K562 (cell line): ENCODE measurements around the gene TPPP. TPM values are rescaled to one million over a fixed set of nuclear protein-coding genes. Genes with fewer than 3 reads are reported as not detected.

Experiments used
- ATAC-seq: fragments of 200-7000 bp; cut with Tn5 transposase; 3 replicates; pipeline ENCODE4 v1.9.1; 2020; ENCODE audit warnings: moderate library complexity
- BruUV-seq: library from RNA; stranded (reverse); fragments of 400-500 nt; replicated peaks from 2 replicates; lab custom pipeline; 2021; lab: Mats Ljungman, UMichigan
- CTCF ChIA-PET: fragments of 300-600 bp; formaldehyde crosslinking; extraction: SDS; loops from one replicate; lab custom pipeline; 2021; ENCODE audit warnings: low intra/inter-chr PET ratio; lab: Yijun Ruan, JAX
- POLR2A ChIA-PET: fragments of 300-600, 350-650 bp; sonication (Branson Sonifier 250); formaldehyde crosslinking; extraction: SDS; loops from one replicate; lab custom pipeline; 2021; ENCODE audit warnings: antibody characterized with exemption, inconsistent platforms; lab: Yijun Ruan, JAX
- DNase-seq, 4 experiments: peaks; one replicate each; pipeline versions ENCODE4 v3.0.0 to v3.0.0-alpha.2; 2011 to 2018; ENCODE audit warnings: low spot score in 3 of 4, mixed read lengths in 3 of 4; ENCODE audit errors: extremely low read depth in 1 of 4
- FAIRE-seq: peaks from 2 replicates; lab custom pipeline; 2011; peaks lifted over from hg19 to GRCh38; lab: Jason Lieb, UNC
- H2AFZ ChIP-seq: 2 replicates; pipeline ENCODE4 v1.6.0; 2011; ENCODE audit warnings: low read depth, low read length, control low read depth, inconsistent platforms
- H3K27ac ChIP-seq: fragments of 200-600 bp; 3 replicates; pipeline ENCODE4 v1.8.0; 2011; ENCODE audit warnings: low read depth, mild to moderate bottlenecking, control low read depth, inconsistent platforms, low read length, moderate library complexity, mixed read lengths; ENCODE audit errors: extremely low read depth
- H3K27me3 ChIP-seq, 2 experiments: fragments of 300-600 bp in 1 of 2; 2 replicates in 1 of 2; 3 replicates in 1 of 2; pipeline versions ENCODE4 v1.6.0 to v1.8.0; 2011; ENCODE audit warnings: inconsistent platforms in 2 of 2, low read length in 2 of 2, mild to moderate bottlenecking in 1 of 2, mixed read lengths in 1 of 2, moderate library complexity in 1 of 2; ENCODE audit not compliant: control insufficient read depth in 2 of 2, insufficient read depth in 2 of 2
- H3K36me3 ChIP-seq: fragments of 300-600 bp; 3 replicates; pipeline ENCODE4 v1.8.0; 2011; ENCODE audit warnings: mild to moderate bottlenecking, low read length, inconsistent platforms; ENCODE audit not compliant: control insufficient read depth, insufficient read depth
- H3K4me1 ChIP-seq, 2 experiments: fragments of 200-600 bp in 1 of 2; replicated peaks in 1 of 2; 2 replicates in 1 of 2; 3 replicates in 1 of 2; pipeline versions ENCODE4 v1.5.1 to v1.8.0; 2011; ENCODE audit warnings: inconsistent platforms in 2 of 2, low read length in 2 of 2, mild to moderate bottlenecking in 1 of 2, mixed read lengths in 1 of 2, moderate library complexity in 1 of 2; ENCODE audit not compliant: control insufficient read depth in 2 of 2, insufficient read depth in 2 of 2
- H3K4me2 ChIP-seq: 2 replicates; pipeline ENCODE4 v1.6.1; 2011; ENCODE audit warnings: low read length, control low read depth, inconsistent platforms, mixed read lengths; ENCODE audit not compliant: insufficient read depth
- H3K4me3 ChIP-seq: fragments of 200-600 bp; sonication (generic), shearing (Covaris generic); 2 replicates; pipeline ENCODE4 v1.5.1; 2016; ENCODE audit warnings: control low read depth, inconsistent platforms
- H3K79me2 ChIP-seq: fragments of 200-600 bp; 3 replicates; pipeline ENCODE4 v1.8.0; 2011; ENCODE audit warnings: low read length, inconsistent platforms; ENCODE audit not compliant: control insufficient read depth, insufficient read depth
- H3K9ac ChIP-seq, 2 experiments: 2 replicates each; pipeline versions ENCODE4 v1.6.0 to v1.6.1; 2011; ENCODE audit warnings: low read depth in 2 of 2, low read length in 2 of 2, control low read depth in 1 of 2, inconsistent platforms in 1 of 2, mild to moderate bottlenecking in 1 of 2, mixed read lengths in 1 of 2; ENCODE audit not compliant: insufficient read depth in 1 of 2
- H3K9me1 ChIP-seq: one replicate; pipeline ENCODE4 v1.6.0; 2011; ENCODE audit warnings: inconsistent platforms, mild to moderate bottlenecking, low read length, moderate library complexity; ENCODE audit not compliant: control insufficient read depth, insufficient read depth
- H3K9me3 ChIP-seq: replicated peaks from 2 replicates; pipeline ENCODE4 v1.5.1; 2011; ENCODE audit warnings: low read depth, low read length, inconsistent platforms; ENCODE audit not compliant: control insufficient read depth, insufficient read depth
- H4K20me1 ChIP-seq: replicated peaks from 2 replicates; pipeline ENCODE4 v1.6.1; 2011; ENCODE audit warnings: low read length, inconsistent platforms, mixed read lengths; ENCODE audit not compliant: control insufficient read depth, insufficient read depth
- NR2C1 ChIP-seq, 2 experiments: fragments of 450-650 bp; IDR thresholded peaks; 2 replicates each; pipeline ENCODE4 v1.6.1; 2017; ENCODE audit warnings: mild to moderate bottlenecking in 2 of 2, antibody characterized with exemption in 1 of 2, inconsistent platforms in 1 of 2, missing compliant biosample characterization in 1 of 2, missing genetic modification characterization in 1 of 2
- NR2C2 ChIP-seq, 2 experiments: fragments of 200-800 bp in 1 of 2; sonication (Bioruptor generic) in 1 of 2; sonication (generic) in 1 of 2; formaldehyde crosslinking in 1 of 2; IDR thresholded peaks; 2 replicates each; pipeline versions ENCODE4 v1.6.1 to v1.8.0; 2016 to 2022; ENCODE audit warnings: mild to moderate bottlenecking in 1 of 2, missing compliant biosample characterization in 1 of 2, missing genetic modification characterization in 1 of 2, missing genetic modification reagents in 1 of 2
- POLR2G ChIP-seq: fragments of 200-400 bp; formaldehyde crosslinking; IDR thresholded peaks from 2 replicates; pipeline ENCODE4 v1.6.1; 2017; ENCODE audit warnings: low read depth, mild to moderate bottlenecking, antibody characterized with exemption, low read length, moderate library complexity
- WGBS: fragments of 100-300 bp; shearing (Covaris generic); methylation state at CpG from one replicate; pipeline ENCODE4 v1.1.6; 2016; ENCODE audit warnings: low coverage, mixed read lengths; ENCODE audit not compliant: insufficient coverage; ENCODE audit errors: missing lambda C conversion rate; 5-methylcytosine and 5-hydroxymethylcytosine counted together
- in situ Hi-C: fragments of 300-500 bp; cut with MboI; formaldehyde crosslinking; loops from 4 replicates; pipeline ENCODE4 v1.15.0; 2018; ENCODE audit warnings: inconsistent platforms, mixed read lengths
- intact Hi-C: fragments of 100-400 bp; cut with micrococcal nuclease; formaldehyde crosslinking; loops from 2 replicates; pipeline ENCODE4 v1.14.2; 2022
- polyA plus RNA-seq, 8 experiments: library from polyadenylated mRNA; depleted of rRNA in 4 of 8; stranded (reverse) in 5 of 8; unstranded in 3 of 8; fragments of >200 nt; fragmentation: Nextera tagmentation in 2 of 8; fragmentation: Illumina TruSeq in 1 of 8; extraction: Ambion mirVana in 2 of 8; extraction: Trizol in 1 of 8; gene quantifications; 2 replicates each; pipeline versions ENCODE4 v1.2.1 to v1.2.3, GENCODE V29; 2011 to 2014; ENCODE audit warnings: inconsistent platforms in 1 of 8, missing spikeins in 1 of 8
- total RNA-seq, 7 experiments: library from RNA; depleted of rRNA in 6 of 7; stranded (reverse); fragments of >200 nt in 6 of 7; fragmentation: Illumina TruSeq in 2 of 7; extraction: Trizol in 2 of 7; gene quantifications; 2 replicates each; pipeline versions ENCODE4 v1.2.1 to v1.2.3, GENCODE V29; 2011 to 2021; ENCODE audit warnings: low replicate concordance in 1 of 7

TPPP gene
- total and polyA plus RNA-seq, 9 of the 15 experiments (the other 6 are each of a cell fraction or from before 2014, with no cell fraction given), result 0.01 to 0.07 (median 0.03) TPM; not detected in 6

DNA sequence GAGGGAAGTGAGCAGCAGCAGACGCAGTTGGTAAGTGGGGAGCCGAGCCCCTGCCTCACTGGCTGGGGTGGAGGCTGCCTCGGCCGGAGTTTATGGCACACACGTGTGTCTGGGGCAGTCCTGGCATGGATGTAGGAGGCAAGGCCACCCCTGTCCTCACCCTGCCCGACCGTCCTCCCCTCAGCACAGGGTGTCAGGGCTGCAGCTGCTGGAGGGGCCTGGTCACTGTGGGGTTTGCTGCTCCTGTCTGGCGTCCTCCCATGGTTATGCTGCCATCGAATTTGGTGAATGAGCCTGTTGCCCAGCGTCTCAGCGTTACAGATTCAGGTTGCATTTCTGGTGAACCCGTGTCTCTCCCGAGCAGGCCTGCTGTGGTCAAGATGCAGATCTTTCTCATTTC, 48.6 kb downstream of the TPPP start:
- H3K4me3 ChIP-seq, result no peak overlapping the region
- no peak overlapping the region for H3K4me2 ChIP-seq
- H3K4me1 ChIP-seq, result peaks cover 0 to 3% of the 10 kb centered on the region in 2 experiments; a peak in 1 of 5 replicates
- TF ChIP-seq POLR2G, result peak; percentile 51; the same call in 1 of the 2 replicates
- TF ChIP-seq NR2C2 (CRISPR knock-in tag; IDR thresholded peaks at IDR 0.05), result no peak
- TF ChIP-seq NR2C2 (tag; IDR thresholded peaks at IDR 0.05), result no peak
- TF ChIP-seq, all 486 proteins: peak for 1
- FAIRE-seq (no peak), DNase-seq (no peak), ATAC-seq (no peak)
- intact Hi-C loops (no loop called here), in situ Hi-C loops (no loop called here)
- Histone ChIP-seq H3K79me2 (peaks cover 6% of the 10 kb centered on the region; the same call in 1 of the 3 replicates), H4K20me1 (no peaks in the 10 kb centered on the region; the same call in 1 of the 2 replicates), H3K27ac (no peak overlapping the region), H3K9me3 (peaks cover 20% of the 10 kb centered on the region), H2AFZ (no peak overlapping the region), H3K9ac (no peak overlapping the region), H3K36me3 (peaks cover 92% of the 10 kb centered on the region), H3K9me1 (no peaks in the 10 kb centered on the region), H3K27me3 (no peaks in the 10 kb centered on the region)
- CTCF ChIA-PET, result no interaction called here
- BruUV-seq, result no TSS peak
- 96% methylated on average over 13 of the region's 13 CpGs for WGBS
- POLR2A ChIA-PET, result no interaction called here

DNA sequence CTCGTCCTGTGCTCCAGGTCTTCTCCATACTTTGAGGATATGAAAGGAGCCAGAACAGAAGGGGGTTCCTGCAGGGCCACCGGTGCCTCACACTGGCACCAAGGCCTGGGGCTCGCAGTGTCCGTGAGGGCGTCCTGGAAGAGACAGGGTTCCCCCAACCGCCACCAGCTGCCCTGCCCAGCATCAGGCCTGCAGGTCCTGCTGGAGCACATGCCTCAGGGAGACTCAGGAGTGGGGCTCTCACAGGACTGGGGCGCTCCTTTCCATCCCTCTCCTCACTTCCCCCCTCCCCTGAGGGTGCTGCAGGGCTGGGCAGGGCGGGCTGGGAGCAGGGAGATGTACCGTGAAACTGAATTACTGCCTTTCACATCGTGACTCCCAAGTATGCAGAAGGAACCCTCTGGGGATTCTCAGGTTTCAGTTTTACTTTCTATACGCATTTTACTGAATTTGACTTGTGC, 49.3 kb downstream of the TPPP start:
- no peak overlapping the region for H3K4me2 ChIP-seq
- no peak for FAIRE-seq
- ChIA-PET CTCF (no interaction called here), POLR2A (interaction anchor here (0.7 to 1.5 kb wide), 3 partner anchors 9 to 345 kb away, joined by 3 to 6 read pairs (median 4); no protein-coding TSS in a partner anchor)
- BruUV-seq, result no TSS peak
- H3K9me3 ChIP-seq, result peaks cover 17% of the 10 kb centered on the region
- H4K20me1 ChIP-seq, result no peaks in the 10 kb centered on the region; the same call in 1 of the 2 replicates
- in situ Hi-C loops (no loop called here), intact Hi-C loops (no loop called here)
- H3K4me3 ChIP-seq, result no peak overlapping the region
- H3K27ac ChIP-seq, result no peak overlapping the region
- H3K9ac ChIP-seq, result no peak overlapping the region
- no peak for DNase-seq
- peaks cover 96% of the 10 kb centered on the region for H3K36me3 ChIP-seq
- no peaks in the 10 kb centered on the region for H3K27me3 ChIP-seq
- TF ChIP-seq POLR2G, result peak; percentile 2; the same call in 1 of the 2 replicates
- TF ChIP-seq NR2C1 (IDR thresholded peaks at IDR 0.05), result no peak
- no peak for TF ChIP-seq NR2C1 (tag; IDR thresholded peaks at IDR 0.05)
- WGBS, result 93% methylated on average over 8 of the region's 11 CpGs
- peaks cover 0 to 3% of the 10 kb centered on the region in 2 experiments; a peak in 1 of 5 replicates for H3K4me1 ChIP-seq
- H3K79me2 ChIP-seq, result peaks cover 6% of the 10 kb centered on the region; the same call in 1 of the 3 replicates
- no peaks in the 10 kb centered on the region for H3K9me1 ChIP-seq
- H2AFZ ChIP-seq, result no peak overlapping the region
- ATAC-seq, result no peak
